GM23338 (cell line): ENCODE data around the gene AP2B1. TPM values are rescaled to one million over a fixed set of nuclear protein-coding genes. Genes with fewer than 3 reads are reported as not detected.

Experiments
- ATAC-seq: fragments of 200-7000 bp; cut with Tn5 transposase; 3 replicates; pipeline ENCODE4 v1.9.1; 2020
- DNase-seq: peaks from one replicate; pipeline ENCODE4 v3.0.0-alpha.2; 2015; ENCODE audit warnings: low spot score
- H2AFZ ChIP-seq: fragments of 200-600 bp; sonication (generic); 2 replicates; pipeline ENCODE4 v1.8.0; 2016; ENCODE audit warnings: antibody characterized with exemption, mild to moderate bottlenecking, moderate library complexity
- H3F3A ChIP-seq: fragments of 200-600 bp; sonication (generic); replicated peaks from 2 replicates; pipeline ENCODE4 v1.8.0; 2017; ENCODE audit warnings: antibody characterized with exemption, mixed run types, low read depth
- H3K27ac ChIP-seq: fragments of 200-600 bp; sonication (generic); 2 replicates; pipeline ENCODE4 v1.6.1; 2016; ENCODE audit warnings: low read depth
- H3K27me3 ChIP-seq: fragments of 200-600 bp; sonication (generic); 2 replicates; pipeline ENCODE4 v1.8.0; 2016; ENCODE audit warnings: mild to moderate bottlenecking, mixed run types, moderate library complexity; ENCODE audit not compliant: insufficient read depth
- H3K36me3 ChIP-seq: fragments of 200-600 bp; sonication (generic); 2 replicates; pipeline ENCODE4 v1.8.0; 2016; ENCODE audit warnings: mild to moderate bottlenecking; ENCODE audit not compliant: insufficient read depth
- H3K4me1 ChIP-seq: fragments of 200-600 bp; sonication (generic); 2 replicates; pipeline ENCODE4 v1.8.0; 2016; ENCODE audit warnings: mild to moderate bottlenecking, moderate library complexity; ENCODE audit not compliant: insufficient read depth
- H3K4me2 ChIP-seq: fragments of 200-600 bp; sonication (generic); 2 replicates; pipeline ENCODE4 v1.7.1; 2017; ENCODE audit warnings: mixed run types
- H3K4me3 ChIP-seq: fragments of 200-600 bp; sonication (generic); 2 replicates; pipeline ENCODE4 v1.6.1; 2016; ENCODE audit warnings: mixed run types
- H3K79me2 ChIP-seq: fragments of 200-600 bp; sonication (generic); replicated peaks from 2 replicates; pipeline ENCODE4 v1.8.0; 2017; ENCODE audit warnings: mild to moderate bottlenecking; ENCODE audit not compliant: insufficient read depth
- H3K9me2 ChIP-seq: fragments of 200-600 bp; sonication (generic); 2 replicates; pipeline ENCODE4 v1.8.0; 2017; ENCODE audit not compliant: insufficient read depth
- H4K20me1 ChIP-seq: fragments of 200-600 bp; sonication (generic); replicated peaks from 2 replicates; pipeline ENCODE4 v1.8.0; 2017; ENCODE audit warnings: mild to moderate bottlenecking; ENCODE audit not compliant: insufficient read depth
- H3K27ac Mint-ChIP-seq: 2 replicates; pipeline ENCODE4 v1.8.0; 2020; ENCODE audit warnings: inconsistent platforms, mild to moderate bottlenecking, moderate library complexity, mixed read lengths
- H3K27me3 Mint-ChIP-seq: 3 replicates; pipeline ENCODE4 v1.8.0; 2022; ENCODE audit warnings: low read depth, mild to moderate bottlenecking, moderate library complexity, mixed read lengths, inconsistent platforms; ENCODE audit not compliant: insufficient read depth, poor library complexity
- H3K36me3 Mint-ChIP-seq: 3 replicates; pipeline ENCODE4 v1.8.0; 2021; ENCODE audit warnings: low read depth, mild to moderate bottlenecking, inconsistent platforms, moderate library complexity, mixed read lengths
- H3K4me1 Mint-ChIP-seq: 3 replicates; pipeline ENCODE4 v1.8.0; 2020; ENCODE audit warnings: mild to moderate bottlenecking, inconsistent platforms, mixed read lengths
- H3K4me3 Mint-ChIP-seq: 3 replicates; pipeline ENCODE4 v1.8.0; 2021; ENCODE audit warnings: moderate library complexity, mild to moderate bottlenecking, inconsistent platforms, mixed read lengths
- H3K9me3 Mint-ChIP-seq: 3 replicates; pipeline ENCODE4 v1.8.0; 2020; ENCODE audit warnings: moderate library complexity, mild to moderate bottlenecking, inconsistent platforms, mixed read lengths
- CREB1 ChIP-seq: fragments of 250-450 bp; sonication (Bioruptor Pico); IDR thresholded peaks from 2 replicates; pipeline ENCODE4 v1.5.0; 2020; ENCODE audit warnings: low read depth, mild to moderate bottlenecking, moderate library complexity
- EZH2 ChIP-seq: fragments of 200-600 bp; sonication (generic); IDR thresholded peaks from one replicate; pipeline ENCODE4 v1.8.0; 2017; ENCODE audit warnings: antibody characterized with exemption, mild to moderate bottlenecking, low read depth; ENCODE audit not compliant: unreplicated experiment
- EZH2phosphoT487 ChIP-seq: fragments of 200-600 bp; sonication (generic); IDR thresholded peaks from one replicate; pipeline ENCODE4 v1.8.1; 2018; ENCODE audit warnings: antibody characterized with exemption; ENCODE audit not compliant: unreplicated experiment
- JUNB ChIP-seq: IDR thresholded peaks from one replicate; pipeline ENCODE4 v1.6.1; 2016; ENCODE audit warnings: antibody characterized with exemption; ENCODE audit not compliant: unreplicated experiment
- NANOG ChIP-seq: IDR thresholded peaks from 2 replicates; pipeline ENCODE4 v1.6.1; 2016; ENCODE audit warnings: antibody characterized with exemption, borderline replicate concordance
- POLR2AphosphoS5 ChIP-seq: IDR thresholded peaks from 2 replicates; pipeline ENCODE4 v1.6.1; 2016; ENCODE audit warnings: antibody characterized with exemption, low read depth
- STAT1 ChIP-seq: IDR thresholded peaks from one replicate; pipeline ENCODE4 v1.6.1; 2016; ENCODE audit warnings: antibody characterized with exemption; ENCODE audit not compliant: unreplicated experiment
- ZNF114 ChIP-seq: fragments of 250-450 bp; sonication (Bioruptor Pico); IDR thresholded peaks from 2 replicates; pipeline ENCODE4 v1.5.0; 2020; ENCODE audit warnings: mild to moderate bottlenecking, moderate library complexity
- ZNF331 ChIP-seq: fragments of 250-450 bp; sonication (Bioruptor Pico); IDR thresholded peaks from 2 replicates; pipeline ENCODE4 v1.5.0; 2020; ENCODE audit warnings: low read depth, mild to moderate bottlenecking, moderate library complexity
- polyA plus RNA-seq: library from polyadenylated mRNA; unstranded; fragments of >200 nt; fragmentation: Nextera tagmentation; extraction: Ambion mirVana; gene quantifications from 2 replicates; pipeline ENCODE4 v1.2.1, GENCODE V29; 2016
- total RNA-seq: library from RNA; depleted of rRNA; stranded (reverse); fragments of >200 nt; shearing (Covaris generic); gene quantifications from 2 replicates; pipeline ENCODE4 v1.2.3, GENCODE V29; 2014
- TF ChIP-seq, protein P1 (sequence below), 2 experiments: fragments of 200-600 bp in 1 of 2; sonication (generic) in 1 of 2; conservative IDR thresholded peaks; 2 replicates each; pipeline versions ENCODE4 v1.5.1 to v1.6.1; 2016 to 2017; ENCODE audit warnings: antibody characterized with exemption in 2 of 2, low read depth in 2 of 2, mild to moderate bottlenecking in 2 of 2, moderate library complexity in 1 of 2
- TF ChIP-seq, protein P2 (sequence below): IDR thresholded peaks from one replicate; pipeline ENCODE4 v1.6.1; 2018; ENCODE audit warnings: antibody characterized with exemption; ENCODE audit not compliant: unreplicated experiment
- TF ChIP-seq, protein P3 (sequence below): IDR thresholded peaks from 2 replicates; pipeline ENCODE4 v1.6.1; 2016; ENCODE audit warnings: antibody characterized with exemption
- TF ChIP-seq, protein P4 (sequence below): fragments of 250-450 bp; sonication (Bioruptor Pico); IDR thresholded peaks from 2 replicates; pipeline ENCODE4 v1.5.0; 2020; ENCODE audit warnings: mild to moderate bottlenecking, moderate library complexity

The AP2B1 gene
- total and polyA plus RNA-seq, 2 experiments from 2014 or later, result 89.7 to 144 TPM

DNA sequence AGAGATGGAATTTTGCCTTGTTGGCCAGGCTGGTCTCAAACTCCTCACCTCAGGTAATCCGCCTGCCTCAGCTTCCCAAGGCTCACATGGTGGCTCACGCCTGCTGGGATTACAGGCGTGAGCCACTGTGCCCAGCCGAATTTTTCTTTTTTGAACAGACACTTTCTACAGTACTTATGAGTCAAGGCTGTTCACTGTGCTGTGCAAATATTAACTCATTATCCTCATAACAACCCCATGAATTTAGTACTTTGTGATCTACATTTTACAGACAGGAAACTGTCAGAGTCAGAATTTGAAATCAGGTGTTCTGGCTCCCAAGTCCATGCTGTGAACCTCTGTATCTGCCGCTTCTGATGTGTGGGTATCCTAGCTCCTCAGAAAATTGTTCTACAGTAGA lies 118.6 kb downstream of the AP2B1 start:
- Mint-ChIP-seq H3K27ac (no peak overlapping the region), H3K36me3 (peaks cover 18% of the 10 kb centered on the region), H3K9me3 (no peaks in the 10 kb centered on the region), H3K4me1 (no peaks in the 10 kb centered on the region), H3K27me3 (no peaks in the 10 kb centered on the region), H3K4me3 (no peak overlapping the region)
- TF ChIP-seq EZH2phosphoT487 (no peak), ZNF114 (no peak), EZH2 (no peak), NANOG (no peak), POLR2AphosphoS5 (no peak), JUNB (no peak), ZNF331 (CRISPR knock-in tag) (no peak), STAT1 (no peak), CREB1 (CRISPR knock-in tag) (no peak)
- TF ChIP-seq, protein P1, sequence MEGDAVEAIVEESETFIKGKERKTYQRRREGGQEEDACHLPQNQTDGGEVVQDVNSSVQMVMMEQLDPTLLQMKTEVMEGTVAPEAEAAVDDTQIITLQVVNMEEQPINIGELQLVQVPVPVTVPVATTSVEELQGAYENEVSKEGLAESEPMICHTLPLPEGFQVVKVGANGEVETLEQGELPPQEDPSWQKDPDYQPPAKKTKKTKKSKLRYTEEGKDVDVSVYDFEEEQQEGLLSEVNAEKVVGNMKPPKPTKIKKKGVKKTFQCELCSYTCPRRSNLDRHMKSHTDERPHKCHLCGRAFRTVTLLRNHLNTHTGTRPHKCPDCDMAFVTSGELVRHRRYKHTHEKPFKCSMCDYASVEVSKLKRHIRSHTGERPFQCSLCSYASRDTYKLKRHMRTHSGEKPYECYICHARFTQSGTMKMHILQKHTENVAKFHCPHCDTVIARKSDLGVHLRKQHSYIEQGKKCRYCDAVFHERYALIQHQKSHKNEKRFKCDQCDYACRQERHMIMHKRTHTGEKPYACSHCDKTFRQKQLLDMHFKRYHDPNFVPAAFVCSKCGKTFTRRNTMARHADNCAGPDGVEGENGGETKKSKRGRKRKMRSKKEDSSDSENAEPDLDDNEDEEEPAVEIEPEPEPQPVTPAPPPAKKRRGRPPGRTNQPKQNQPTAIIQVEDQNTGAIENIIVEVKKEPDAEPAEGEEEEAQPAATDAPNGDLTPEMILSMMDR (conservative IDR thresholded peaks at IDR 0.05; ENCODE audit: low read depth in 2 of 2), result no peak
- TF ChIP-seq, protein P2, sequence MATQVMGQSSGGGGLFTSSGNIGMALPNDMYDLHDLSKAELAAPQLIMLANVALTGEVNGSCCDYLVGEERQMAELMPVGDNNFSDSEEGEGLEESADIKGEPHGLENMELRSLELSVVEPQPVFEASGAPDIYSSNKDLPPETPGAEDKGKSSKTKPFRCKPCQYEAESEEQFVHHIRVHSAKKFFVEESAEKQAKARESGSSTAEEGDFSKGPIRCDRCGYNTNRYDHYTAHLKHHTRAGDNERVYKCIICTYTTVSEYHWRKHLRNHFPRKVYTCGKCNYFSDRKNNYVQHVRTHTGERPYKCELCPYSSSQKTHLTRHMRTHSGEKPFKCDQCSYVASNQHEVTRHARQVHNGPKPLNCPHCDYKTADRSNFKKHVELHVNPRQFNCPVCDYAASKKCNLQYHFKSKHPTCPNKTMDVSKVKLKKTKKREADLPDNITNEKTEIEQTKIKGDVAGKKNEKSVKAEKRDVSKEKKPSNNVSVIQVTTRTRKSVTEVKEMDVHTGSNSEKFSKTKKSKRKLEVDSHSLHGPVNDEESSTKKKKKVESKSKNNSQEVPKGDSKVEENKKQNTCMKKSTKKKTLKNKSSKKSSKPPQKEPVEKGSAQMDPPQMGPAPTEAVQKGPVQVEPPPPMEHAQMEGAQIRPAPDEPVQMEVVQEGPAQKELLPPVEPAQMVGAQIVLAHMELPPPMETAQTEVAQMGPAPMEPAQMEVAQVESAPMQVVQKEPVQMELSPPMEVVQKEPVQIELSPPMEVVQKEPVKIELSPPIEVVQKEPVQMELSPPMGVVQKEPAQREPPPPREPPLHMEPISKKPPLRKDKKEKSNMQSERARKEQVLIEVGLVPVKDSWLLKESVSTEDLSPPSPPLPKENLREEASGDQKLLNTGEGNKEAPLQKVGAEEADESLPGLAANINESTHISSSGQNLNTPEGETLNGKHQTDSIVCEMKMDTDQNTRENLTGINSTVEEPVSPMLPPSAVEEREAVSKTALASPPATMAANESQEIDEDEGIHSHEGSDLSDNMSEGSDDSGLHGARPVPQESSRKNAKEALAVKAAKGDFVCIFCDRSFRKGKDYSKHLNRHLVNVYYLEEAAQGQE, result no peak
- TF ChIP-seq, protein P3, sequence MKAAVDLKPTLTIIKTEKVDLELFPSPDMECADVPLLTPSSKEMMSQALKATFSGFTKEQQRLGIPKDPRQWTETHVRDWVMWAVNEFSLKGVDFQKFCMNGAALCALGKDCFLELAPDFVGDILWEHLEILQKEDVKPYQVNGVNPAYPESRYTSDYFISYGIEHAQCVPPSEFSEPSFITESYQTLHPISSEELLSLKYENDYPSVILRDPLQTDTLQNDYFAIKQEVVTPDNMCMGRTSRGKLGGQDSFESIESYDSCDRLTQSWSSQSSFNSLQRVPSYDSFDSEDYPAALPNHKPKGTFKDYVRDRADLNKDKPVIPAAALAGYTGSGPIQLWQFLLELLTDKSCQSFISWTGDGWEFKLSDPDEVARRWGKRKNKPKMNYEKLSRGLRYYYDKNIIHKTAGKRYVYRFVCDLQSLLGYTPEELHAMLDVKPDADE, result no peak
- TF ChIP-seq, protein P4, sequence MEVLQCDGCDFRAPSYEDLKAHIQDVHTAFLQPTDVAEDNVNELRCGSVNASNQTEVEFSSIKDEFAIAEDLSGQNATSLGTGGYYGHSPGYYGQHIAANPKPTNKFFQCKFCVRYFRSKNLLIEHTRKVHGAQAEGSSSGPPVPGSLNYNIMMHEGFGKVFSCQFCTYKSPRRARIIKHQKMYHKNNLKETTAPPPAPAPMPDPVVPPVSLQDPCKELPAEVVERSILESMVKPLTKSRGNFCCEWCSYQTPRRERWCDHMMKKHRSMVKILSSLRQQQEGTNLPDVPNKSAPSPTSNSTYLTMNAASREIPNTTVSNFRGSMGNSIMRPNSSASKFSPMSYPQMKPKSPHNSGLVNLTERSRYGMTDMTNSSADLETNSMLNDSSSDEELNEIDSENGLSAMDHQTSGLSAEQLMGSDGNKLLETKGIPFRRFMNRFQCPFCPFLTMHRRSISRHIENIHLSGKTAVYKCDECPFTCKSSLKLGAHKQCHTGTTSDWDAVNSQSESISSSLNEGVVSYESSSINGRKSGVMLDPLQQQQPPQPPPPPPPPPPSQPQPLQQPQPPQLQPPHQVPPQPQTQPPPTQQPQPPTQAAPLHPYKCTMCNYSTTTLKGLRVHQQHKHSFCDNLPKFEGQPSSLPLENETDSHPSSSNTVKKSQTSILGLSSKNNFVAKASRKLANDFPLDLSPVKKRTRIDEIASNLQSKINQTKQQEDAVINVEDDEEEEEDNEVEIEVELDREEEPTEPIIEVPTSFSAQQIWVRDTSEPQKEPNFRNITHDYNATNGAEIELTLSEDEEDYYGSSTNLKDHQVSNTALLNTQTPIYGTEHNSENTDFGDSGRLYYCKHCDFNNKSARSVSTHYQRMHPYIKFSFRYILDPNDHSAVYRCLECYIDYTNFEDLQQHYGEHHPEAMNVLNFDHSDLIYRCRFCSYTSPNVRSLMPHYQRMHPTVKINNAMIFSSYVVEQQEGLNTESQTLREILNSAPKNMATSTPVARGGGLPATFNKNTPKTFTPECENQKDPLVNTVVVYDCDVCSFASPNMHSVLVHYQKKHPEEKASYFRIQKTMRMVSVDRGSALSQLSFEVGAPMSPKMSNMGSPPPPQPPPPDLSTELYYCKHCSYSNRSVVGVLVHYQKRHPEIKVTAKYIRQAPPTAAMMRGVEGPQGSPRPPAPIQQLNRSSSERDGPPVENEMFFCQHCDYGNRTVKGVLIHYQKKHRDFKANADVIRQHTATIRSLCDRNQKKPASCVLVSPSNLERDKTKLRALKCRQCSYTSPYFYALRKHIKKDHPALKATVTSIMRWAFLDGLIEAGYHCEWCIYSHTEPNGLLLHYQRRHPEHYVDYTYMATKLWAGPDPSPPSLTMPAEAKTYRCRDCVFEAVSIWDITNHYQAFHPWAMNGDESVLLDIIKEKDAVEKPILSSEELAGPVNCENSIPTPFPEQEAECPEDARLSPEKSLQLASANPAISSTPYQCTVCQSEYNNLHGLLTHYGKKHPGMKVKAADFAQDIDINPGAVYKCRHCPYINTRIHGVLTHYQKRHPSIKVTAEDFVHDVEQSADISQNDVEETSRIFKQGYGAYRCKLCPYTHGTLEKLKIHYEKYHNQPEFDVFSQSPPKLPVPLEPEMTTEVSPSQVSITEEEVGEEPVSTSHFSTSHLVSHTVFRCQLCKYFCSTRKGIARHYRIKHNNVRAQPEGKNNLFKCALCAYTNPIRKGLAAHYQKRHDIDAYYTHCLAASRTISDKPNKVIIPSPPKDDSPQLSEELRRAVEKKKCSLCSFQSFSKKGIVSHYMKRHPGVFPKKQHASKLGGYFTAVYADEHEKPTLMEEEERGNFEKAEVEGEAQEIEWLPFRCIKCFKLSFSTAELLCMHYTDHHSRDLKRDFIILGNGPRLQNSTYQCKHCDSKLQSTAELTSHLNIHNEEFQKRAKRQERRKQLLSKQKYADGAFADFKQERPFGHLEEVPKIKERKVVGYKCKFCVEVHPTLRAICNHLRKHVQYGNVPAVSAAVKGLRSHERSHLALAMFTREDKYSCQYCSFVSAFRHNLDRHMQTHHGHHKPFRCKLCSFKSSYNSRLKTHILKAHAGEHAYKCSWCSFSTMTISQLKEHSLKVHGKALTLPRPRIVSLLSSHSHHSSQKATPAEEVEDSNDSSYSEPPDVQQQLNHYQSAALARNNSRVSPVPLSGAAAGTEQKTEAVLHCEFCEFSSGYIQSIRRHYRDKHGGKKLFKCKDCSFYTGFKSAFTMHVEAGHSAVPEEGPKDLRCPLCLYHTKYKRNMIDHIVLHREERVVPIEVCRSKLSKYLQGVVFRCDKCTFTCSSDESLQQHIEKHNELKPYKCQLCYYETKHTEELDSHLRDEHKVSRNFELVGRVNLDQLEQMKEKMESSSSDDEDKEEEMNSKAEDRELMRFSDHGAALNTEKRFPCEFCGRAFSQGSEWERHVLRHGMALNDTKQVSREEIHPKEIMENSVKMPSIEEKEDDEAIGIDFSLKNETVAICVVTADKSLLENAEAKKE (CRISPR knock-in tag), result no peak
- Histone ChIP-seq H3K36me3 (peaks cover 10% of the 10 kb centered on the region), H3K9me2 (no peaks in the 10 kb centered on the region), H4K20me1 (peaks cover 16% of the 10 kb centered on the region), H3K4me2 (no peak overlapping the region), H3K79me2 (no peaks in the 10 kb centered on the region), H3K4me3 (no peak overlapping the region), H3K4me1 (no peaks in the 10 kb centered on the region), H2AFZ (no peak overlapping the region), H3K27ac (no peak overlapping the region), H3F3A (no peaks in the 10 kb centered on the region), H3K27me3 (no peaks in the 10 kb centered on the region)
- no peak for ATAC-seq
- no peak for DNase-seq
